Measurements from ENCODE around the gene WDR46.

DNA sequence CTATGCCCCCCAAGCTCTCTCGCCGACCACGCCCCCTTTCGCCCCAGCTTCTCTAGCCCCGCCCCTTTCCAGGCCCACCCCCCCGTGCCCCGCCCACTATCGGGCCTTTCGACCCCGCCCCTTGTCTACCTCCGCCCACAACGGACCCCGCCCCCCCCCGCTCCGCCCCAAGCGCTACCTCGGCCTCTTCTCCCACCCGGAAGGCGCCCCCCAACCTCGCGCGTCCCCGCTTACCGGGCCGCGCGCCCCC lies 28.3 kb upstream of the WDR46 start:
- TF ChIP-seq, protein P1, sequence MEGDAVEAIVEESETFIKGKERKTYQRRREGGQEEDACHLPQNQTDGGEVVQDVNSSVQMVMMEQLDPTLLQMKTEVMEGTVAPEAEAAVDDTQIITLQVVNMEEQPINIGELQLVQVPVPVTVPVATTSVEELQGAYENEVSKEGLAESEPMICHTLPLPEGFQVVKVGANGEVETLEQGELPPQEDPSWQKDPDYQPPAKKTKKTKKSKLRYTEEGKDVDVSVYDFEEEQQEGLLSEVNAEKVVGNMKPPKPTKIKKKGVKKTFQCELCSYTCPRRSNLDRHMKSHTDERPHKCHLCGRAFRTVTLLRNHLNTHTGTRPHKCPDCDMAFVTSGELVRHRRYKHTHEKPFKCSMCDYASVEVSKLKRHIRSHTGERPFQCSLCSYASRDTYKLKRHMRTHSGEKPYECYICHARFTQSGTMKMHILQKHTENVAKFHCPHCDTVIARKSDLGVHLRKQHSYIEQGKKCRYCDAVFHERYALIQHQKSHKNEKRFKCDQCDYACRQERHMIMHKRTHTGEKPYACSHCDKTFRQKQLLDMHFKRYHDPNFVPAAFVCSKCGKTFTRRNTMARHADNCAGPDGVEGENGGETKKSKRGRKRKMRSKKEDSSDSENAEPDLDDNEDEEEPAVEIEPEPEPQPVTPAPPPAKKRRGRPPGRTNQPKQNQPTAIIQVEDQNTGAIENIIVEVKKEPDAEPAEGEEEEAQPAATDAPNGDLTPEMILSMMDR (IDR thresholded peaks at IDR 0.05) = no peak
- TF ChIP-seq POLR2A (IDR thresholded peaks at IDR 0.05) (no peak), EP300 (IDR thresholded peaks at IDR 0.05) (no peak)
